HepG2 (cell line): ENCODE data around the gene FKBP8. TPM values are rescaled to one million over a fixed set of nuclear protein-coding genes. Genes with fewer than 3 reads are reported as not detected.
A peak's percentile ranks its signal among the peaks of the same experiment; 100 is the strongest.

ENCODE experiments used
- AGO1 ChIP-seq: fragments of 200-400 bp; formaldehyde crosslinking; IDR thresholded peaks from 2 replicates; pipeline ENCODE4 v1.6.1; 2017; ENCODE audit warnings: mild to moderate bottlenecking, low read depth, low read length, moderate library complexity; ENCODE audit not compliant: poor library complexity, severe bottlenecking
- CEBPG ChIP-seq: IDR thresholded peaks from 2 replicates; pipeline ENCODE4 v1.6.1; 2016
- GFI1 ChIP-seq: sonication (generic); formaldehyde crosslinking; IDR thresholded peaks from 2 replicates; pipeline ENCODE4 v1.5.0; 2020; ENCODE audit warnings: missing genetic modification reagents, mild to moderate bottlenecking, borderline replicate concordance
- HNRNPL ChIP-seq: fragments of 200-400 bp; formaldehyde crosslinking; IDR thresholded peaks from 2 replicates; pipeline ENCODE4 v1.6.1; 2017; ENCODE audit warnings: mild to moderate bottlenecking, low read depth, low read length
- JARID2 ChIP-seq: sonication (generic); formaldehyde crosslinking; IDR thresholded peaks from 2 replicates; pipeline ENCODE4 v1.8.1; 2023; ENCODE audit warnings: missing genetic modification reagents, inconsistent platforms; ENCODE audit not compliant: insufficient replicate concordance
- KLF11 ChIP-seq: IDR thresholded peaks from 2 replicates; pipeline ENCODE4 v1.6.1; 2016; ENCODE audit warnings: missing compliant biosample characterization
- KLF13 ChIP-seq: sonication (generic); formaldehyde crosslinking; IDR thresholded peaks from 2 replicates; pipeline ENCODE4 v1.4.0; 2020; ENCODE audit warnings: mild to moderate bottlenecking, missing genetic modification reagents
- NR2C2 ChIP-seq: sonication (generic); formaldehyde crosslinking; IDR thresholded peaks from 2 replicates; pipeline ENCODE4 v1.4.0; 2020; ENCODE audit warnings: missing genetic modification reagents, mild to moderate bottlenecking, moderate library complexity, borderline replicate concordance
- RARG ChIP-seq: sonication (generic); formaldehyde crosslinking; IDR thresholded peaks from 2 replicates; pipeline ENCODE4 v1.4.0; 2020; ENCODE audit warnings: low read depth, mild to moderate bottlenecking, missing genetic modification reagents
- RXRB ChIP-seq: IDR thresholded peaks from 2 replicates; pipeline ENCODE4 v1.6.1; 2016; ENCODE audit warnings: borderline replicate concordance, missing genetic modification reagents, missing compliant biosample characterization
- SNAI1 ChIP-seq: sonication (generic); formaldehyde crosslinking; IDR thresholded peaks from 2 replicates; pipeline ENCODE4 v1.5.0; 2020; ENCODE audit warnings: mild to moderate bottlenecking, missing genetic modification reagents, borderline replicate concordance
- SNRNP70 ChIP-seq: fragments of 200-400 bp; formaldehyde crosslinking; IDR thresholded peaks from 2 replicates; pipeline ENCODE4 v1.6.1; 2017; ENCODE audit warnings: mild to moderate bottlenecking, low read depth, low read length, moderate library complexity
- TEAD3 ChIP-seq: optimal IDR thresholded peaks from 2 replicates; pipeline ENCODE3; 2016; ENCODE audit warnings: borderline replicate concordance
- THAP11 ChIP-seq: IDR thresholded peaks from 2 replicates; pipeline ENCODE4 v1.6.1; 2016; ENCODE audit warnings: missing biosample characterization, missing genetic modification reagents
- ZIK1 ChIP-seq: sonication (generic); formaldehyde crosslinking; IDR thresholded peaks from 2 replicates; pipeline ENCODE4 v1.5.0; 2020; ENCODE audit warnings: mild to moderate bottlenecking, low read depth, missing genetic modification reagents, borderline replicate concordance
- ZKSCAN1 ChIP-seq: fragments of 150-350 bp; IDR thresholded peaks from 2 replicates; pipeline ENCODE4 v1.6.1; 2014; ENCODE audit warnings: low read length
- ZMYM4 ChIP-seq: sonication (generic); formaldehyde crosslinking; IDR thresholded peaks from 2 replicates; pipeline ENCODE4 v1.8.1; 2023; ENCODE audit warnings: mild to moderate bottlenecking, missing genetic modification reagents
- ZNF121 ChIP-seq: sonication (generic); formaldehyde crosslinking; IDR thresholded peaks from 2 replicates; pipeline ENCODE4 v1.5.0; 2020; ENCODE audit warnings: mild to moderate bottlenecking, missing genetic modification reagents
- ZNF224 ChIP-seq: sonication (generic); formaldehyde crosslinking; IDR thresholded peaks from 2 replicates; pipeline ENCODE4 v1.5.0; 2020; ENCODE audit warnings: mild to moderate bottlenecking, missing genetic modification reagents
- ZNF496 ChIP-seq: sonication (generic); formaldehyde crosslinking; IDR thresholded peaks from 2 replicates; pipeline ENCODE4 v1.8.1; 2023; ENCODE audit warnings: mild to moderate bottlenecking, moderate library complexity, missing genetic modification reagents; ENCODE audit not compliant: insufficient replicate concordance
- ZNF674 ChIP-seq: sonication (generic); formaldehyde crosslinking; IDR thresholded peaks from 2 replicates; pipeline ENCODE4 v1.5.0; 2020; ENCODE audit warnings: low read depth, mild to moderate bottlenecking, missing genetic modification reagents
- ZNF749 ChIP-seq: sonication (generic); formaldehyde crosslinking; IDR thresholded peaks from 2 replicates; pipeline ENCODE4 v1.8.0; 2022; ENCODE audit warnings: mild to moderate bottlenecking, missing genetic modification reagents, moderate library complexity, borderline replicate concordance
- polyA plus RNA-seq, 8 experiments: library from polyadenylated mRNA; depleted of rRNA in 3 of 8; stranded (reverse) in 7 of 8; unstranded in 1 of 8; fragments of >200 nt; fragmentation: Illumina TruSeq in 4 of 8; extraction: Trizol in 4 of 8; gene quantifications; 2 replicates each; pipeline versions ENCODE4 v1.2.1 to v1.2.3, GENCODE V29; 2011 to 2016; ENCODE audit warnings: low read depth in 4 of 8, missing spikeins in 1 of 8, mixed read lengths in 1 of 8; ENCODE audit not compliant: insufficient read depth in 1 of 8
- total RNA-seq, 5 experiments: library from RNA; depleted of rRNA; stranded (reverse); fragments of >200 nt; fragmentation: Illumina TruSeq; extraction: Trizol; gene quantifications; 2 replicates each; pipeline ENCODE4 v1.2.3, GENCODE V29; 2016; ENCODE audit warnings: low read depth in 1 of 5
- TF ChIP-seq, protein P1 (sequence below): sonication (generic); formaldehyde crosslinking; IDR thresholded peaks from 2 replicates; pipeline ENCODE4 v1.4.0; 2020; ENCODE audit warnings: missing genetic modification reagents, mild to moderate bottlenecking, borderline replicate concordance
- TF ChIP-seq, protein P2 (sequence below): sonication (generic); formaldehyde crosslinking; IDR thresholded peaks from 2 replicates; pipeline ENCODE4 v1.4.0; 2020; ENCODE audit warnings: missing genetic modification reagents, low read depth, mild to moderate bottlenecking, borderline replicate concordance
- TF ChIP-seq, protein P3 (sequence below): sonication (generic); formaldehyde crosslinking; IDR thresholded peaks from 2 replicates; pipeline ENCODE4 v1.5.1; 2020; ENCODE audit warnings: missing genetic modification reagents, mild to moderate bottlenecking, borderline replicate concordance

FKBP8 gene
- total and polyA plus RNA-seq, 2 of the 13 experiments (the other 11 are each of a cell fraction or from before 2014, with no cell fraction given), result 81.7 to 93.9 TPM

DNA sequence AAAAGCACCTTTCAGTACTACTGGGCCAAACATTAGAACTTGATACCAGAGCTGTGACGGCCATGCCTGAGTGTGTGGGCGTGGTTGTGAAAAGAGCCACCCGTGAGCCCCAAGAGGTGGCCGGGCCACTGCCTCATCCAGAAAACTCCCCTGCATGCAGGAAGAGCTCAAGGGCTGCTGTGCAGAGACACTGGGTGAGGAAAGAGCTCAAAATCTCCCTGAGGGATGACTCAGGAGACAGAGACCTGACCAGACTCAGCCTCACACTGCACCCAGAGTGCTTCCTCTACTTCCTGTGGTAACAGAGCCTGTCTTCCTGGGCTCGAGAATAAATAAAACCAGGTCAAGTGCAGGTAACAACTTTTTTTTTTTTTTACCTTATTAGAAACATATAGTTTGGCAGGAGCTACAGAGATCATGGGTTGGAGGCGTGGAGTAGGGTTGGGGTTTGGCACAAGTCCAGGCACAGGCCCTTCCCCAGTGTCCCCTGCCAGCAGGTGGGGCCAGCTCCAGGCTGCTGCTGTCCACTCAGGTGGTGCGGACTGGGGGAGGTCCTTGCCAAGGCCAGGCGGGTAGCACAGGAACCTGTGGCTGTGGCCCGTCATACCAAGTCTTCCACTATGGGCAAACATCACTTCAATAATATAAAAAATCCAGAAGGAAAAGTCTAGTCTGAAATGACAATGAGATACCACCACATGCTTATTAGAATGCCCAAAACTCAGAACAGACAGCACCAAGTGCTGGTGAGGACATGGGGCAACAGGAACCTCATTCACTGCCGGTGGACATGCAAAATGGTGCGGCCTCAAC, 47.0 kb downstream of the FKBP8 start (continued):
- TF ChIP-seq ZNF224 (CRISPR knock-in tag), result no peak
- no peak for TF ChIP-seq AGO1
- no peak for TF ChIP-seq JARID2 (CRISPR knock-in tag)
- TF ChIP-seq, protein P1, sequence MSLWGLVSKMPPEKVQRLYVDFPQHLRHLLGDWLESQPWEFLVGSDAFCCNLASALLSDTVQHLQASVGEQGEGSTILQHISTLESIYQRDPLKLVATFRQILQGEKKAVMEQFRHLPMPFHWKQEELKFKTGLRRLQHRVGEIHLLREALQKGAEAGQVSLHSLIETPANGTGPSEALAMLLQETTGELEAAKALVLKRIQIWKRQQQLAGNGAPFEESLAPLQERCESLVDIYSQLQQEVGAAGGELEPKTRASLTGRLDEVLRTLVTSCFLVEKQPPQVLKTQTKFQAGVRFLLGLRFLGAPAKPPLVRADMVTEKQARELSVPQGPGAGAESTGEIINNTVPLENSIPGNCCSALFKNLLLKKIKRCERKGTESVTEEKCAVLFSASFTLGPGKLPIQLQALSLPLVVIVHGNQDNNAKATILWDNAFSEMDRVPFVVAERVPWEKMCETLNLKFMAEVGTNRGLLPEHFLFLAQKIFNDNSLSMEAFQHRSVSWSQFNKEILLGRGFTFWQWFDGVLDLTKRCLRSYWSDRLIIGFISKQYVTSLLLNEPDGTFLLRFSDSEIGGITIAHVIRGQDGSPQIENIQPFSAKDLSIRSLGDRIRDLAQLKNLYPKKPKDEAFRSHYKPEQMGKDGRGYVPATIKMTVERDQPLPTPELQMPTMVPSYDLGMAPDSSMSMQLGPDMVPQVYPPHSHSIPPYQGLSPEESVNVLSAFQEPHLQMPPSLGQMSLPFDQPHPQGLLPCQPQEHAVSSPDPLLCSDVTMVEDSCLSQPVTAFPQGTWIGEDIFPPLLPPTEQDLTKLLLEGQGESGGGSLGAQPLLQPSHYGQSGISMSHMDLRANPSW (CRISPR knock-in tag), result no peak
- TF ChIP-seq ZNF674 (CRISPR knock-in tag), result no peak
- TF ChIP-seq ZNF121, result no peak
- TF ChIP-seq ZIK1 (CRISPR knock-in tag), result no peak
- no peak for TF ChIP-seq RXRB (CRISPR knock-in tag)
- 0 out of 2 replicates have a peak, but pooled peaks have one; percentile 54 for TF ChIP-seq HNRNPL
- TF ChIP-seq CEBPG (CRISPR knock-in tag), result no peak
- TF ChIP-seq ZMYM4, result no peak
- TF ChIP-seq KLF13 (CRISPR knock-in tag), result no peak
- no peak for TF ChIP-seq TEAD3 (CRISPR knock-in tag)
- no peak; the same call in 1 of the 2 replicates for TF ChIP-seq THAP11
- TF ChIP-seq KLF11 (CRISPR knock-in tag), result no peak; the same call in 1 of the 2 replicates
- TF ChIP-seq SNAI1 (CRISPR knock-in tag), result no peak
- no peak for TF ChIP-seq ZNF749
- no peak for TF ChIP-seq ZKSCAN1
- TF ChIP-seq NR2C2, result 0 out of 2 replicates have a peak, but pooled peaks have one; percentile 21
- no peak for TF ChIP-seq RARG (CRISPR knock-in tag)
- TF ChIP-seq ZNF496 (CRISPR knock-in tag), result no peak
- no peak for TF ChIP-seq GFI1 (CRISPR knock-in tag)
- no peak for TF ChIP-seq SNRNP70
- TF ChIP-seq, protein P2, sequence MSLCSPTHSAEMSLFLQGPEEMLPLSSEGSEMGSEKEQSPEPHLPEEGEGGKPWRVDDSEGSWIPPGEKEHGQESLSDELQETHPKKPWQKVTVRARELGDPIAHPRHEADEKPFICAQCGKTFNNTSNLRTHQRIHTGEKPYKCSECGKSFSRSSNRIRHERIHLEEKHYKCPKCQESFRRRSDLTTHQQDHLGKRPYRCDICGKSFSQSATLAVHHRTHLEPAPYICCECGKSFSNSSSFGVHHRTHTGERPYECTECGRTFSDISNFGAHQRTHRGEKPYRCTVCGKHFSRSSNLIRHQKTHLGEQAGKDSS, result 0 out of 2 replicates have a peak, but pooled peaks have one; percentile 24
- TF ChIP-seq, protein P3, sequence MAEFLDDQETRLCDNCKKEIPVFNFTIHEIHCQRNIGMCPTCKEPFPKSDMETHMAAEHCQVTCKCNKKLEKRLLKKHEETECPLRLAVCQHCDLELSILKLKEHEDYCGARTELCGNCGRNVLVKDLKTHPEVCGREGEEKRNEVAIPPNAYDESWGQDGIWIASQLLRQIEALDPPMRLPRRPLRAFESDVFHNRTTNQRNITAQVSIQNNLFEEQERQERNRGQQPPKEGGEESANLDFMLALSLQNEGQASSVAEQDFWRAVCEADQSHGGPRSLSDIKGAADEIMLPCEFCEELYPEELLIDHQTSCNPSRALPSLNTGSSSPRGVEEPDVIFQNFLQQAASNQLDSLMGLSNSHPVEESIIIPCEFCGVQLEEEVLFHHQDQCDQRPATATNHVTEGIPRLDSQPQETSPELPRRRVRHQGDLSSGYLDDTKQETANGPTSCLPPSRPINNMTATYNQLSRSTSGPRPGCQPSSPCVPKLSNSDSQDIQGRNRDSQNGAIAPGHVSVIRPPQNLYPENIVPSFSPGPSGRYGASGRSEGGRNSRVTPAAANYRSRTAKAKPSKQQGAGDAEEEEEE (CRISPR knock-in tag), result no peak
